GM18511 (cell line): ENCODE results near the gene POLDIP3.
"Not testable (repeated sequence)": the region's sequence is repeated elsewhere in the genome, so short reads cannot be mapped to it uniquely, and the experiment has no call there.

Experiments used
- ATAC-seq: cut with Tn5 transposase; IDR thresholded peaks from one replicate; pipeline ENCODE4 v1.9.1; 2021; ENCODE audit warnings: mild to moderate bottlenecking, moderate library complexity; ENCODE audit not compliant: unreplicated experiment

The POLDIP3 gene

GRCh38 chr22:42620084-42620483 is 5.4 kb upstream of the POLDIP3 start:
- ATAC-seq = no peak

- no peak for ATAC-seq
Measured at GRCh38 chr22:42619261-42620063, 4.8 kb upstream of the POLDIP3 start.

- no peak for ATAC-seq
Measured at GRCh38 chr22:42617155-42617983, 2.7 kb upstream of the POLDIP3 start.

GRCh38 chr22:42615860-42616175 is 1.1 kb upstream of the POLDIP3 start:
- ATAC-seq = not testable (repeated sequence)

- ATAC-seq = peak; percentile 68
Measured at GRCh38 chr22:42615092-42615859, 593 bp upstream of the POLDIP3 start.

- no peak for ATAC-seq
Measured at GRCh38 chr22:42613872-42614301, 796 bp downstream of the POLDIP3 start.

GRCh38 chr22:42612336-42612735 is 2.3 kb downstream of the POLDIP3 start:
- no peak for ATAC-seq

- ATAC-seq = no peak
Measured at GRCh38 chr22:42611051-42611450, 3.6 kb downstream of the POLDIP3 start.

- ATAC-seq = no peak
Measured at GRCh38 chr22:42610186-42610585, 4.5 kb downstream of the POLDIP3 start.

GRCh38 chr22:42608823-42609361 is 5.8 kb downstream of the POLDIP3 start:
- ATAC-seq = no peak

- no peak for ATAC-seq
Measured at GRCh38 chr22:42608136-42608822, 6.4 kb downstream of the POLDIP3 start.

- ATAC-seq = not testable (repeated sequence)
Measured at GRCh38 chr22:42607641-42608040, 7.0 kb downstream of the POLDIP3 start.

GRCh38 chr22:42604403-42604802 is 10.3 kb downstream of the POLDIP3 start:
- no peak for ATAC-seq

GRCh38 chr22:42603427-42603826 is 11.3 kb downstream of the POLDIP3 start:
- ATAC-seq = no peak

GRCh38 chr22:42602470-42602869 is 12.2 kb downstream of the POLDIP3 start:
- no peak for ATAC-seq

- no peak for ATAC-seq
Measured at GRCh38 chr22:42601879-42602465, 12.7 kb downstream of the POLDIP3 start.

- ATAC-seq = no peak
Measured at GRCh38 chr22:42596863-42597530, 17.7 kb downstream of the POLDIP3 start.

GRCh38 chr22:42596336-42596735 is 18.3 kb downstream of the POLDIP3 start:
- no peak for ATAC-seq

- ATAC-seq = no peak
Measured at GRCh38 chr22:42595434-42595833, 19.2 kb downstream of the POLDIP3 start.

- no peak for ATAC-seq
Measured at GRCh38 chr22:42591987-42592386, 22.7 kb downstream of the POLDIP3 start.
